ENCODE data around the gene POLD3. TPM values are rescaled to one million over a fixed set of nuclear protein-coding genes. Genes with fewer than 3 reads are reported as not detected.
A peak's percentile ranks its signal among the peaks of the same experiment; 100 is the strongest.

The POLD3 gene
- total RNA-seq = 5.0 and 7.2 TPM in 2 replicates

GRCh38 chr11:74592441-74593362, at the start of gene POLD3:
Gene POLD3, plus strand, starts transcription at chr11:74592582. Its CDS starts 77 bp downstream, at chr11:74592659.
- FAIRE-seq (no peak), DNase-seq (ENCODE audit: low read depth) (peak; percentile 81)
- Histone ChIP-seq H3K36me3 (ENCODE audit: control insufficient read depth, insufficient read depth, low read length) (peaks cover 2% of the 10 kb centered on the region), H3K4me3 (ENCODE audit: low read depth, low read length) (peak within 1 kb of the TSS; percentile 85), H3K27me3 (ENCODE audit: control insufficient read depth, insufficient read depth, low read length) (no peaks in the 10 kb centered on the region)
- no peak for TF ChIP-seq CTCF (IDR thresholded peaks at IDR 0.05; ENCODE audit: insufficient read depth, low read length, severe bottlenecking)

GRCh38 chr11:74543991-74544390, 48.4 kb upstream of the POLD3 start:
- Histone ChIP-seq H3K27me3 (ENCODE audit: control insufficient read depth, insufficient read depth, low read length) (peaks cover 21% of the 10 kb centered on the region), H3K36me3 (ENCODE audit: control insufficient read depth, insufficient read depth, low read length) (no peaks in the 10 kb centered on the region), H3K4me3 (ENCODE audit: low read depth, low read length) (no peak overlapping the region)
- FAIRE-seq (peak; percentile 94), DNase-seq (ENCODE audit: low read depth) (peak; percentile 50)
- TF ChIP-seq CTCF (IDR thresholded peaks at IDR 0.05; ENCODE audit: insufficient read depth, low read length, severe bottlenecking) = no peak

- FAIRE-seq (peak; percentile 94), DNase-seq (ENCODE audit: low read depth) (peak; percentile 96)
- no peak overlapping the region for H3K4me3 ChIP-seq (ENCODE audit: low read depth, low read length)
- H3K36me3 ChIP-seq (ENCODE audit: control insufficient read depth, insufficient read depth, low read length) = no peaks in the 10 kb centered on the region
- TF ChIP-seq CTCF (IDR thresholded peaks at IDR 0.05; ENCODE audit: insufficient read depth, low read length, severe bottlenecking) = no peak
- H3K27me3 ChIP-seq (ENCODE audit: control insufficient read depth, insufficient read depth, low read length) = peaks cover 30% of the 10 kb centered on the region
These were observed 45.6 kb upstream of the POLD3 start for GRCh38 chr11:74546752-74547151.

GRCh38 chr11:74550991-74551753, 41.2 kb upstream of the POLD3 start:
- no peak for FAIRE-seq
- Histone ChIP-seq H3K4me3 (ENCODE audit: low read depth, low read length) (no peak overlapping the region), H3K36me3 (ENCODE audit: control insufficient read depth, insufficient read depth, low read length) (no peaks in the 10 kb centered on the region), H3K27me3 (ENCODE audit: control insufficient read depth, insufficient read depth, low read length) (peaks cover 16% of the 10 kb centered on the region)
- no peak for DNase-seq (ENCODE audit: low read depth)
- TF ChIP-seq CTCF (IDR thresholded peaks at IDR 0.05; ENCODE audit: insufficient read depth, low read length, severe bottlenecking) = no peak

GRCh38 chr11:74551754-74552145, 40.6 kb upstream of the POLD3 start:
- no peak overlapping the region for H3K4me3 ChIP-seq (ENCODE audit: low read depth, low read length)
- DNase-seq (ENCODE audit: low read depth) (no peak), FAIRE-seq (no peak)
- TF ChIP-seq CTCF (IDR thresholded peaks at IDR 0.05; ENCODE audit: insufficient read depth, low read length, severe bottlenecking) = no peak
- no peaks in the 10 kb centered on the region for H3K36me3 ChIP-seq (ENCODE audit: control insufficient read depth, insufficient read depth, low read length)
- peaks cover 14% of the 10 kb centered on the region for H3K27me3 ChIP-seq (ENCODE audit: control insufficient read depth, insufficient read depth, low read length)

Data from bronchial epithelial cell (primary cell).